WTC11 (cell line): ENCODE results near the gene CAMTA1. TPM values are rescaled to one million over a fixed set of nuclear protein-coding genes. Genes with fewer than 3 reads are reported as not detected.

Source experiments
- ATAC-seq: fragments of 200-7000 bp; cut with Tn5 transposase; 2 replicates; pipeline ENCODE4 v1.10.0; 2021; ENCODE audit warnings: mild to moderate bottlenecking, moderate library complexity
- CTCF ChIA-PET: fragments of 300-600 bp; sonication (Branson Sonifier 250); formaldehyde crosslinking; loops from one replicate; lab custom pipeline; 2021; ENCODE audit warnings: antibody characterized with exemption; lab: Charles Lee
- POLR2A ChIA-PET: fragments of 350-600 bp; sonication (Branson Sonifier 250); formaldehyde crosslinking; loops from one replicate; lab custom pipeline; 2021; ENCODE audit warnings: antibody characterized with exemption; lab: Charles Lee
- DNase-seq: peaks from one replicate; pipeline ENCODE4 v3.0.0; 2021; ENCODE audit warnings: low spot score
- H3K27ac Mint-ChIP-seq: 2 replicates; pipeline ENCODE4 v1.8.0; 2021; ENCODE audit warnings: mixed read lengths
- H3K27me3 Mint-ChIP-seq: 2 replicates; pipeline ENCODE4 v1.8.0; 2021; ENCODE audit warnings: low read depth, mild to moderate bottlenecking, moderate library complexity, mixed read lengths
- H3K36me3 Mint-ChIP-seq: 2 replicates; pipeline ENCODE4 v1.8.0; 2021; ENCODE audit warnings: mixed read lengths
- H3K4me1 Mint-ChIP-seq: 2 replicates; pipeline ENCODE4 v1.8.0; 2022; ENCODE audit warnings: mixed read lengths
- H3K4me3 Mint-ChIP-seq: 2 replicates; pipeline ENCODE4 v1.8.0; 2021; ENCODE audit warnings: mild to moderate bottlenecking, moderate library complexity, mixed read lengths
- H3K9me3 Mint-ChIP-seq: 2 replicates; pipeline ENCODE4 v1.8.0; 2021; ENCODE audit warnings: mixed read lengths
- AR ChIP-seq: fragments of 250-450 bp; sonication (Bioruptor Pico); IDR thresholded peaks from 2 replicates; pipeline ENCODE4 v1.9.0; 2021; ENCODE audit warnings: mild to moderate bottlenecking
- ATF1 ChIP-seq: sonication (generic); formaldehyde crosslinking; IDR thresholded peaks from 2 replicates; pipeline ENCODE4 v1.8.1; 2023; ENCODE audit warnings: mild to moderate bottlenecking, moderate library complexity, missing genetic modification reagents
- ATF2 ChIP-seq: sonication (generic); formaldehyde crosslinking; IDR thresholded peaks from 2 replicates; pipeline ENCODE4 v1.8.1; 2022; ENCODE audit warnings: low read depth, missing genetic modification reagents, borderline replicate concordance
- ELF4 ChIP-seq: sonication (generic); formaldehyde crosslinking; IDR thresholded peaks from 2 replicates; pipeline ENCODE4 v1.8.1; 2022; ENCODE audit warnings: low read depth, mild to moderate bottlenecking, moderate library complexity, missing genetic modification reagents
- FOXK1 ChIP-seq: sonication (generic); formaldehyde crosslinking; IDR thresholded peaks from 2 replicates; pipeline ENCODE4 v1.8.0; 2022; ENCODE audit warnings: mild to moderate bottlenecking, moderate library complexity, missing genetic modification reagents
- GRHL2 ChIP-seq: fragments of 250-450 bp; sonication (Bioruptor Pico); IDR thresholded peaks from 2 replicates; pipeline ENCODE4 v1.8.0; 2022; ENCODE audit warnings: mild to moderate bottlenecking, moderate library complexity; ENCODE audit not compliant: insufficient replicate concordance, severe bottlenecking
- IRF2 ChIP-seq: sonication (generic); formaldehyde crosslinking; IDR thresholded peaks from 2 replicates; pipeline ENCODE4 v1.8.0; 2022; ENCODE audit warnings: low read depth, missing genetic modification reagents, borderline replicate concordance
- KAT7 ChIP-seq: sonication (generic); formaldehyde crosslinking; IDR thresholded peaks from 2 replicates; pipeline ENCODE4 v1.8.1; 2023; ENCODE audit warnings: missing genetic modification reagents, mild to moderate bottlenecking, borderline replicate concordance
- MLX ChIP-seq: sonication (generic); formaldehyde crosslinking; IDR thresholded peaks from 2 replicates; pipeline ENCODE4 v1.8.1; 2023; ENCODE audit warnings: mild to moderate bottlenecking, missing genetic modification reagents, moderate library complexity
- NFE2L1 ChIP-seq: sonication (generic); formaldehyde crosslinking; IDR thresholded peaks from 2 replicates; pipeline ENCODE4 v1.8.1; 2023; ENCODE audit warnings: missing genetic modification reagents
- NFYB ChIP-seq: sonication (generic); formaldehyde crosslinking; conservative IDR thresholded peaks from 2 replicates; pipeline ENCODE4 v1.8.0; 2022; ENCODE audit warnings: low read depth, missing genetic modification reagents
- PRDM15 ChIP-seq: sonication (generic); formaldehyde crosslinking; IDR thresholded peaks from 2 replicates; pipeline ENCODE4 v1.8.0; 2022; ENCODE audit warnings: missing genetic modification reagents
- PRRX2 ChIP-seq: fragments of 250-450 bp; sonication (Bioruptor Pico); IDR thresholded peaks from 2 replicates; pipeline ENCODE4 v1.8.0; 2021; ENCODE audit warnings: mild to moderate bottlenecking
- ZBTB43 ChIP-seq: sonication (generic); formaldehyde crosslinking; IDR thresholded peaks from 2 replicates; pipeline ENCODE4 v1.8.1; 2023; ENCODE audit warnings: mild to moderate bottlenecking, missing genetic modification reagents
- ZNF121 ChIP-seq: sonication (generic); formaldehyde crosslinking; IDR thresholded peaks from 2 replicates; pipeline ENCODE4 v1.8.0; 2023; ENCODE audit warnings: missing genetic modification reagents
- ZNF317 ChIP-seq: sonication (generic); formaldehyde crosslinking; IDR thresholded peaks from 2 replicates; pipeline ENCODE4 v1.8.1; 2023; ENCODE audit warnings: low read depth, mild to moderate bottlenecking, moderate library complexity, missing genetic modification reagents, borderline replicate concordance
- ZNF396 ChIP-seq: fragments of 250-450 bp; sonication (Bioruptor Pico); IDR thresholded peaks from 2 replicates; pipeline ENCODE4 v1.8.0; 2021; ENCODE audit warnings: mild to moderate bottlenecking, moderate library complexity, borderline replicate concordance
- ZNF416 ChIP-seq: fragments of 250-450 bp; sonication (Bioruptor Pico); IDR thresholded peaks from 2 replicates; pipeline ENCODE4 v1.9.0; 2021; ENCODE audit warnings: mild to moderate bottlenecking, inconsistent platforms
- ZSCAN18 ChIP-seq: fragments of 250-450 bp; sonication (Bioruptor Pico); IDR thresholded peaks from 2 replicates; pipeline ENCODE4 v2.1.2; 2022; ENCODE audit warnings: mild to moderate bottlenecking, moderate library complexity
- total RNA-seq: library from RNA; stranded (reverse); gene quantifications from 3 replicates; pipeline ENCODE4 v1.2.3, GENCODE V29; 2021

The CAMTA1 gene
- total RNA-seq, 1 experiment from 2014 or later = 86.4 TPM

- no peak for TF ChIP-seq AR (CRISPR knock-in tag)
Measured at GRCh38 chr1:7468248-7468647, 683.0 kb downstream of the CAMTA1 start (continued).

- Mint-ChIP-seq H3K27ac (no peak overlapping the region), H3K9me3 (no peaks in the 10 kb centered on the region), H3K27me3 (no peaks in the 10 kb centered on the region; the same call in 1 of the 2 replicates), H3K36me3 (no peaks in the 10 kb centered on the region), H3K4me3 (no peak overlapping the region), H3K4me1 (no peaks in the 10 kb centered on the region)
- TF ChIP-seq ZNF396 (CRISPR knock-in tag) (no peak), AR (CRISPR knock-in tag) (no peak), PRRX2 (CRISPR knock-in tag) (no peak), ZNF317 (CRISPR knock-in tag) (no peak), GRHL2 (no peak), ELF4 (CRISPR knock-in tag) (no peak), ZNF416 (CRISPR knock-in tag) (no peak), ZNF121 (CRISPR knock-in tag) (no peak), PRDM15 (CRISPR knock-in tag) (no peak), NFE2L1 (no peak), IRF2 (CRISPR knock-in tag) (no peak), ZSCAN18 (CRISPR knock-in tag) (no peak), KAT7 (no peak), ZBTB43 (no peak), NFYB (no peak), MLX (CRISPR knock-in tag) (no peak), FOXK1 (CRISPR knock-in tag) (no peak), ATF1 (CRISPR knock-in tag) (no peak), ATF2 (CRISPR knock-in tag) (no peak)
- no peak for DNase-seq
- CTCF ChIA-PET = no interaction called here
- POLR2A ChIA-PET = interaction anchor here (0.6 kb wide), 1 partner anchor 30 kb away, joined by 3 read pairs; no protein-coding TSS in a partner anchor
- ATAC-seq = no peak
Measured at GRCh38 chr1:7469255-7469938, 684.1 kb downstream of the CAMTA1 start.
